A673 (cell line): ENCODE results near the gene ABCG1. TPM values are rescaled to one million over a fixed set of nuclear protein-coding genes. Genes with fewer than 3 reads are reported as not detected.

ENCODE experiments used
- BruUV-seq: library from RNA; stranded (reverse); fragments of 400-500 nt; replicated peaks from 2 replicates; lab custom pipeline; 2021; lab: Mats Ljungman, UMichigan
- CTCF ChIA-PET: fragments of 300-600 bp; sonication (Branson Sonifier 250); formaldehyde crosslinking; loops from one replicate; lab custom pipeline; 2022; ENCODE audit warnings: antibody characterized with exemption; lab: Charles Lee
- POLR2A ChIA-PET: fragments of 300-600 bp; sonication (Branson Sonifier 250); formaldehyde crosslinking; loops from one replicate; lab custom pipeline; 2022; ENCODE audit warnings: antibody characterized with exemption; ENCODE audit not compliant: low non-redundant PET; lab: Charles Lee
- DNase-seq: peaks from one replicate; pipeline ENCODE4 v3.0.0-alpha.2; 2015; ENCODE audit warnings: low spot score
- H3K27ac ChIP-seq: fragments of 200-600 bp; sonication (generic); 2 replicates; pipeline ENCODE4 v1.5.1; 2016; ENCODE audit warnings: mixed run types, low read depth, mild to moderate bottlenecking, mixed read lengths, antibody characterized with exemption, low read length; ENCODE audit not compliant: poor library complexity, severe bottlenecking
- H3K27me3 ChIP-seq: fragments of 200-600 bp; sonication (generic); replicated peaks from 2 replicates; pipeline ENCODE4 v1.6.1; 2017; ENCODE audit warnings: mixed run types, low read depth, mild to moderate bottlenecking, mixed read lengths, antibody characterized with exemption, low read length; ENCODE audit not compliant: insufficient read depth, poor library complexity
- H3K36me3 ChIP-seq: fragments of 200-600 bp; sonication (generic); 2 replicates; pipeline ENCODE4 v1.6.1; 2016; ENCODE audit warnings: mixed run types, mild to moderate bottlenecking, mixed read lengths, antibody characterized with exemption, low read length; ENCODE audit not compliant: insufficient read depth, poor library complexity, severe bottlenecking
- H3K4me1 ChIP-seq: fragments of 200-600 bp; sonication (generic); 2 replicates; pipeline ENCODE4 v1.6.1; 2017; ENCODE audit warnings: mixed run types, mild to moderate bottlenecking, mixed read lengths, antibody characterized with exemption, low read length; ENCODE audit not compliant: insufficient read depth, poor library complexity, severe bottlenecking
- H3K4me3 ChIP-seq: fragments of 200-600 bp; sonication (generic); 2 replicates; pipeline ENCODE4 v1.5.1; 2016; ENCODE audit warnings: low read depth, mixed run types, mild to moderate bottlenecking, mixed read lengths, low read length; ENCODE audit not compliant: poor library complexity, severe bottlenecking
- H3K9me3 ChIP-seq: fragments of 200-600 bp; sonication (generic); 2 replicates; pipeline ENCODE4 v1.6.1; 2016; ENCODE audit warnings: mixed run types, low read depth, mild to moderate bottlenecking, mixed read lengths, antibody characterized with exemption, low read length; ENCODE audit not compliant: poor library complexity, severe bottlenecking
- CTCF ChIP-seq: fragments of 300-800, 200-600 bp; sonication (generic); conservative IDR thresholded peaks from 2 replicates; pipeline ENCODE4 v1.5.1; 2017; ENCODE audit warnings: low read depth, mild to moderate bottlenecking, antibody characterized with exemption, low read length, moderate library complexity, mixed read lengths
- EZH2 ChIP-seq: fragments of 200-600 bp; sonication (generic); IDR thresholded peaks from 2 replicates; pipeline ENCODE4 v1.6.1; 2017; ENCODE audit warnings: borderline replicate concordance, low read depth, mild to moderate bottlenecking, mixed read lengths, antibody characterized with exemption, low read length; ENCODE audit not compliant: poor library complexity, severe bottlenecking
- intact Hi-C: fragments of 100-400 bp; cut with micrococcal nuclease; formaldehyde crosslinking; loops from one replicate; pipeline ENCODE4 v1.10.0; 2022; ENCODE audit not compliant: unreplicated experiment
- total RNA-seq: library from RNA; stranded (reverse); gene quantifications from 2 replicates; pipeline ENCODE4 v1.2.3, GENCODE V29; 2021

ABCG1 gene
- total RNA-seq, 1 experiment from 2014 or later, result 3.4 TPM

GRCh38 chr21:42188663-42189062, 30.3 kb upstream of the ABCG1 start:
- no peak overlapping the region for H3K27ac ChIP-seq
- H3K27me3 ChIP-seq, result no peaks in the 10 kb centered on the region
- intact Hi-C loops, result no loop called here
- no peak overlapping the region for H3K4me3 ChIP-seq
- H3K36me3 ChIP-seq, result no peaks in the 10 kb centered on the region
- CTCF ChIA-PET, result no interaction called here
- BruUV-seq, result no TSS peak
- TF ChIP-seq EZH2 (no peak), CTCF (no peak)
- no peaks in the 10 kb centered on the region for H3K9me3 ChIP-seq
- DNase-seq, result no peak
- no peaks in the 10 kb centered on the region for H3K4me1 ChIP-seq
- POLR2A ChIA-PET, result no interaction called here

GRCh38 chr21:42189431-42189830, 29.5 kb upstream of the ABCG1 start:
- no TSS peak for BruUV-seq
- no peaks in the 10 kb centered on the region for H3K36me3 ChIP-seq
- intact Hi-C loops, result no loop called here
- no peak overlapping the region for H3K4me3 ChIP-seq
- DNase-seq, result no peak
- H3K27ac ChIP-seq, result no peak overlapping the region
- TF ChIP-seq CTCF, result no peak
- TF ChIP-seq EZH2, result no peak
- no peaks in the 10 kb centered on the region for H3K4me1 ChIP-seq
- CTCF ChIA-PET, result no interaction called here
- no peaks in the 10 kb centered on the region for H3K27me3 ChIP-seq
- no peaks in the 10 kb centered on the region for H3K9me3 ChIP-seq
- POLR2A ChIA-PET, result no interaction called here

- POLR2A ChIA-PET, result no interaction called here
- Histone ChIP-seq H3K27ac (no peak overlapping the region), H3K4me3 (no peak overlapping the region), H3K9me3 (no peaks in the 10 kb centered on the region), H3K36me3 (no peaks in the 10 kb centered on the region), H3K4me1 (no peaks in the 10 kb centered on the region), H3K27me3 (no peaks in the 10 kb centered on the region)
- intact Hi-C loops, result no loop called here
- CTCF ChIA-PET, result no interaction called here
- BruUV-seq, result no TSS peak
- no peak for TF ChIP-seq CTCF
- TF ChIP-seq EZH2, result no peak
- no peak for DNase-seq
Measured at GRCh38 chr21:42189860-42190485, 29.0 kb upstream of the ABCG1 start.
